ENCODE data around the gene FAM83B. TPM values are rescaled to one million over a fixed set of nuclear protein-coding genes. Genes with fewer than 3 reads are reported as not detected.
A peak's percentile ranks its signal among the peaks of the same experiment; 100 is the strongest.

FAM83B gene
- total RNA-seq, 1 donor: not detected

DNA sequence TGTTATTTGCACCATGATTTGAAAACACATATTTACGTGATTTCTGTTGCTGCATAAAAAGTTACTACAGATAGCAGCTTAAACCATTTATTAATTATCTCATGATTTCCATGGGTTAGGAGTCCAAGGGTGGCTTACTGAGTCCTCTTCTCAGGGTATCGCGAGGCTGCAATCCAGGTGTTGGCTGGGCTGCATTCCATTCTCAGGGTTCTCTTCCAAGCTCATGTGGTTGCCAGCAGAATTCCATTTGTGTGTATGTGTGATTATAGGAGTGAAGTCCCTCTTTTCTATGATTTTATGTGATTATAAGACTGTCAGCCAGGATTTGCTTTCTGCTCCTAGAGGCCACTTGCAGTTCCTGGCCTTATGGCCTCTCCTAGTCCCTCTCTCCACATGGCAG is 135.1 kb downstream of the FAM83B start:
- Histone ChIP-seq H3K4me1 (ENCODE audit: insufficient read depth, low read length) (no peaks in the 10 kb centered on the region), H3K4me3 (ENCODE audit: insufficient read depth, low read length) (no peak overlapping the region), H3K79me2 (ENCODE audit: insufficient read depth, low read length) (no peaks in the 10 kb centered on the region), H3K36me3 (ENCODE audit: insufficient read depth, low read length) (no peaks in the 10 kb centered on the region), H3K27ac (ENCODE audit: low read depth, low read length) (no peak overlapping the region), H2AFZ (ENCODE audit: low read length) (no peak overlapping the region), H4K20me1 (ENCODE audit: insufficient read depth, low read length) (no peaks in the 10 kb centered on the region), H3K9me3 (ENCODE audit: low read depth, low read length) (no peaks in the 10 kb centered on the region), H3K27me3 (ENCODE audit: insufficient read depth, low read length) (no peaks in the 10 kb centered on the region), H3K4me2 (ENCODE audit: insufficient read depth, low read length) (no peak overlapping the region)
- DNase-seq (ENCODE audit: insufficient read length, low spot score, missing footprints): no peak
- TF ChIP-seq, protein P1, sequence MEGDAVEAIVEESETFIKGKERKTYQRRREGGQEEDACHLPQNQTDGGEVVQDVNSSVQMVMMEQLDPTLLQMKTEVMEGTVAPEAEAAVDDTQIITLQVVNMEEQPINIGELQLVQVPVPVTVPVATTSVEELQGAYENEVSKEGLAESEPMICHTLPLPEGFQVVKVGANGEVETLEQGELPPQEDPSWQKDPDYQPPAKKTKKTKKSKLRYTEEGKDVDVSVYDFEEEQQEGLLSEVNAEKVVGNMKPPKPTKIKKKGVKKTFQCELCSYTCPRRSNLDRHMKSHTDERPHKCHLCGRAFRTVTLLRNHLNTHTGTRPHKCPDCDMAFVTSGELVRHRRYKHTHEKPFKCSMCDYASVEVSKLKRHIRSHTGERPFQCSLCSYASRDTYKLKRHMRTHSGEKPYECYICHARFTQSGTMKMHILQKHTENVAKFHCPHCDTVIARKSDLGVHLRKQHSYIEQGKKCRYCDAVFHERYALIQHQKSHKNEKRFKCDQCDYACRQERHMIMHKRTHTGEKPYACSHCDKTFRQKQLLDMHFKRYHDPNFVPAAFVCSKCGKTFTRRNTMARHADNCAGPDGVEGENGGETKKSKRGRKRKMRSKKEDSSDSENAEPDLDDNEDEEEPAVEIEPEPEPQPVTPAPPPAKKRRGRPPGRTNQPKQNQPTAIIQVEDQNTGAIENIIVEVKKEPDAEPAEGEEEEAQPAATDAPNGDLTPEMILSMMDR (IDR thresholded peaks at IDR 0.05; ENCODE audit: extremely low read depth, low read depth, low read length): no peak

DNA sequence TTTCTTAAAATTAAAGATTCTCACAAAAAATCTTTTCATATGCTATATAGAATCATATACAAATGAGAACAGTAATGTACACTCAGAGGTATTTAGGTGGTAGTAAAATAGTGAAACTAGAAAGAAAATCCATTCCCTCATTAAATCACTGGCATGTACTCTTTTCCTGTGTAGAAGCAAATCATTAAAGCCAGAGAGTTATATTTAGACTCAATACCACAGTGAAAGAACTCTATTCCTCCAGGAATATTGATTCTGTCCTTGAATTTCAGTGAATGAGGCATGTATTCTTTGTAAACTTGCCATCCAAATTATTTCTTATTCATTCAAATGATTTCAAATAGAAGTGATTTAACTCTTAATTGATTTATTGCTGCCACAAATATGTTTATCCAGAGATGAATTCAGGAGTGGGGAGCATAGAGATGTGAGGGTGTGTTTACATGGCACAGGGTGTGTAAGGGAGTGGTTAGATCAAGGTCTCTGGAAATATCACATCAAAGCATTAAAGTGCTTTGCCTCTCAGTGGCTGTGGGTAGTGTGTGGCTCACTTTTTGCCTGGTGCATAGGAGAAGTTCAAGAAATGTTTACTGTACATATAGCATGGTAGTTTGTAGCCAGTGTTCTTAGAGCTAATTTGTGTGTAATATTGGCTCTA is 141.2 kb downstream of the FAM83B start:
- Histone ChIP-seq H3K4me1 (ENCODE audit: insufficient read depth, low read length) (no peaks in the 10 kb centered on the region), H3K4me3 (ENCODE audit: insufficient read depth, low read length) (no peak overlapping the region), H4K20me1 (ENCODE audit: insufficient read depth, low read length) (no peaks in the 10 kb centered on the region), H3K4me2 (ENCODE audit: insufficient read depth, low read length) (no peak overlapping the region), H2AFZ (ENCODE audit: low read length) (no peak overlapping the region), H3K79me2 (ENCODE audit: insufficient read depth, low read length) (no peaks in the 10 kb centered on the region), H3K36me3 (ENCODE audit: insufficient read depth, low read length) (no peaks in the 10 kb centered on the region), H3K27me3 (ENCODE audit: insufficient read depth, low read length) (no peaks in the 10 kb centered on the region), H3K9me3 (ENCODE audit: low read depth, low read length) (no peaks in the 10 kb centered on the region), H3K27ac (ENCODE audit: low read depth, low read length) (no peak overlapping the region)
- TF ChIP-seq, protein P1 (IDR thresholded peaks at IDR 0.05; ENCODE audit: extremely low read depth, low read depth, low read length): no peak
- DNase-seq (ENCODE audit: insufficient read length, low spot score, missing footprints): no peak

DNA sequence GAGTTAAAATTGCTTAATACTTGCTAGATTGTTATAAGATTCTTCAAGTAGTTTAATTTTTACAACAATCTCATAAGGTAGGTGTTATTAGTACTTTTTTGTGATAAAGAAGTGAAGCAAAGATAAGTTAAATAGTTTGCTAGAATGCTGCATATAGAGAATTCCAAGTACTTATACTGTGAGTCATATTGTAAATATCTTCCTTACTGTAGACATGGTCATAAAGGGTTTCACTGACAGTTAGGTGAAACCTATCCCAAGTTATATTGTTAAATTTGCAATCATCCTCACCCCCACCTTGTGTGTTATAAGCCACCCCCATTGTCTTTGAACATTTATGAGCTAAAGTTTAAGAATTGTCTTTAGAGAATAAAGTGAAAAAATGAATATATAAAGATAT is 142.0 kb downstream of the FAM83B start:
- no peak overlapping the region for H3K4me3 ChIP-seq (ENCODE audit: insufficient read depth, low read length)
- H3K4me2 ChIP-seq (ENCODE audit: insufficient read depth, low read length): no peak overlapping the region
- TF ChIP-seq, protein P1 (IDR thresholded peaks at IDR 0.05; ENCODE audit: extremely low read depth, low read depth, low read length): no peak
- H3K27me3 ChIP-seq (ENCODE audit: insufficient read depth, low read length): no peaks in the 10 kb centered on the region
- no peak for DNase-seq (ENCODE audit: insufficient read length, low spot score, missing footprints)
- H3K36me3 ChIP-seq (ENCODE audit: insufficient read depth, low read length): no peaks in the 10 kb centered on the region
- no peaks in the 10 kb centered on the region for H3K9me3 ChIP-seq (ENCODE audit: low read depth, low read length)
- H2AFZ ChIP-seq (ENCODE audit: low read length): no peak overlapping the region
- no peaks in the 10 kb centered on the region for H3K4me1 ChIP-seq (ENCODE audit: insufficient read depth, low read length)
- no peak overlapping the region for H3K27ac ChIP-seq (ENCODE audit: low read depth, low read length)
- no peaks in the 10 kb centered on the region for H3K79me2 ChIP-seq (ENCODE audit: insufficient read depth, low read length)
- H4K20me1 ChIP-seq (ENCODE audit: insufficient read depth, low read length): no peaks in the 10 kb centered on the region

DNA sequence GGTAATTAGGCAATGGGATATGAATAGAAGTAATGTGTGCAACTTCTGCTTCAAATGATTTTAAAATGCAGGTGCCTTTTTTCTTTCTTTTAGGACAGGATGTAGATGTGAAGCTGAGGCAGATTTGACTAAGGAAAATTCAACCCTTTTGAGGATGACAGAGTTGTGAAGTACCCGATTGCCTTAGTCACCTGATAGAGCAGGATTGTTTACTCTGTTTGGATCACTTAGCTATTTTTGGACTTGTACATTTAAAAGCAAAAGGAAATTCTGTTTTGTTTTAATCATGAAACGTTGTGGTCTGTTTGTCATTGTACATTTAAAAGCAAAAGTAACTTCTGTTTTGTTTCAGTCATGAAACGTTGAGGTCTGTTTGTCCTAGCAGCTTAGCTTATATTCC is 143.4 kb downstream of the FAM83B start:
- H3K4me3 ChIP-seq (ENCODE audit: insufficient read depth, low read length): no peak overlapping the region
- TF ChIP-seq, protein P1 (IDR thresholded peaks at IDR 0.05; ENCODE audit: extremely low read depth, low read depth, low read length): no peak
- no peak overlapping the region for H3K27ac ChIP-seq (ENCODE audit: low read depth, low read length)
- no peaks in the 10 kb centered on the region for H3K79me2 ChIP-seq (ENCODE audit: insufficient read depth, low read length)
- H4K20me1 ChIP-seq (ENCODE audit: insufficient read depth, low read length): no peaks in the 10 kb centered on the region
- H3K9me3 ChIP-seq (ENCODE audit: low read depth, low read length): no peaks in the 10 kb centered on the region
- no peak overlapping the region for H3K4me2 ChIP-seq (ENCODE audit: insufficient read depth, low read length)
- H3K27me3 ChIP-seq (ENCODE audit: insufficient read depth, low read length): no peaks in the 10 kb centered on the region
- H3K36me3 ChIP-seq (ENCODE audit: insufficient read depth, low read length): no peaks in the 10 kb centered on the region
- H3K4me1 ChIP-seq (ENCODE audit: insufficient read depth, low read length): no peaks in the 10 kb centered on the region
- DNase-seq (ENCODE audit: insufficient read length, low spot score, missing footprints): no peak
- peak overlapping the region; percentile 27 for H2AFZ ChIP-seq (ENCODE audit: low read length)

Data from osteoblast (primary cell).